Neural crest cell (in vitro differentiated cells): ENCODE data around the gene MAZ. TPM values are rescaled to one million over a fixed set of nuclear protein-coding genes. Genes with fewer than 3 reads are reported as not detected.

Experiments used
- DNase-seq: peaks from one replicate; pipeline ENCODE4 v3.0.0; 2021; ENCODE audit warnings: low read depth, mixed read lengths, low spot score
- H3K27ac Mint-ChIP-seq: one replicate; pipeline ENCODE4 v1.8.0; 2021; ENCODE audit warnings: mild to moderate bottlenecking, mixed read lengths; ENCODE audit not compliant: unreplicated experiment
- H3K27me3 Mint-ChIP-seq: 2 replicates; pipeline ENCODE4 v1.8.0; 2021; ENCODE audit warnings: low read depth, mild to moderate bottlenecking, mixed read lengths
- H3K36me3 Mint-ChIP-seq: 2 replicates; pipeline ENCODE4 v1.8.0; 2021; ENCODE audit warnings: low read depth, mild to moderate bottlenecking, mixed read lengths
- H3K4me1 Mint-ChIP-seq: 2 replicates; pipeline ENCODE4 v1.8.0; 2021; ENCODE audit warnings: mixed read lengths
- H3K4me3 Mint-ChIP-seq: one replicate; pipeline ENCODE4 v1.8.0; 2021; ENCODE audit warnings: mild to moderate bottlenecking, mixed read lengths
- H3K9me3 Mint-ChIP-seq: 2 replicates; pipeline ENCODE4 v1.8.0; 2021; ENCODE audit warnings: mixed read lengths
- total RNA-seq: library from RNA; stranded (reverse); gene quantifications from 2 replicates; pipeline ENCODE4 v1.2.1, GENCODE V29; 2021
- TF ChIP-seq, protein P1 (sequence below): fragments of 200-600 bp; sonication (generic); conservative IDR thresholded peaks from 2 replicates; pipeline ENCODE4 v1.5.0; 2021; ENCODE audit warnings: antibody characterized with exemption, mild to moderate bottlenecking

The MAZ gene
- total RNA-seq, 1 donor from 2014 or later = 635 TPM

DNA sequence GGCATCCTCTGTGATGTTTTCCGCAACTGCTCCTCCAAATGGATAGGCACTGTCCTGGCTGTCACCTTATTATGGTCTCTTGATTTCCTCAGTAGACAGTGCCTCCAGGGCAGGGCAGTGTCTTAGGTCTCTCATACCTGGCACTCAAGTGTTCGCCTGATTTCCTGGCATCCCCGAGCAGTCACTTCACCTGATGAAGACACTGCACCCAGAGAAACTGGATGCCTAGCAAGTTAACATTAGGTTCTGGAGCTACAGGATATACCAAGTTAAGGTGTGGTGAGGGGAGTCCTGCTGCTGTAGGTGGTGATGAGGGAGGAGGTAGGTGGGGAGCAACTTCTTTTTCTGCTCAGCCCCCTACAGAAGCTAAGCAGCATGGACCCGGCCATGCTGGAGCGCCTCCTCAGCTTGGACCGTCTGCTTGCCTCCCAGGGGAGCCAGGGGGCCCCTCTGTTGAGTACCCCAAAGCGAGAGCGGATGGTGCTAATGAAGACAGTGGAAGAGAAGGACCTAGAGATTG is 3.9 kb upstream of the MAZ start:
- DNase-seq = no peak
- TF ChIP-seq, protein P1, sequence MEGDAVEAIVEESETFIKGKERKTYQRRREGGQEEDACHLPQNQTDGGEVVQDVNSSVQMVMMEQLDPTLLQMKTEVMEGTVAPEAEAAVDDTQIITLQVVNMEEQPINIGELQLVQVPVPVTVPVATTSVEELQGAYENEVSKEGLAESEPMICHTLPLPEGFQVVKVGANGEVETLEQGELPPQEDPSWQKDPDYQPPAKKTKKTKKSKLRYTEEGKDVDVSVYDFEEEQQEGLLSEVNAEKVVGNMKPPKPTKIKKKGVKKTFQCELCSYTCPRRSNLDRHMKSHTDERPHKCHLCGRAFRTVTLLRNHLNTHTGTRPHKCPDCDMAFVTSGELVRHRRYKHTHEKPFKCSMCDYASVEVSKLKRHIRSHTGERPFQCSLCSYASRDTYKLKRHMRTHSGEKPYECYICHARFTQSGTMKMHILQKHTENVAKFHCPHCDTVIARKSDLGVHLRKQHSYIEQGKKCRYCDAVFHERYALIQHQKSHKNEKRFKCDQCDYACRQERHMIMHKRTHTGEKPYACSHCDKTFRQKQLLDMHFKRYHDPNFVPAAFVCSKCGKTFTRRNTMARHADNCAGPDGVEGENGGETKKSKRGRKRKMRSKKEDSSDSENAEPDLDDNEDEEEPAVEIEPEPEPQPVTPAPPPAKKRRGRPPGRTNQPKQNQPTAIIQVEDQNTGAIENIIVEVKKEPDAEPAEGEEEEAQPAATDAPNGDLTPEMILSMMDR = no peak
- H3K27ac Mint-ChIP-seq = no peak overlapping the region
- H3K9me3 Mint-ChIP-seq = no peaks in the 10 kb centered on the region
- peaks cover 19% of the 10 kb centered on the region for H3K36me3 Mint-ChIP-seq
- peaks cover 15% of the 10 kb centered on the region for H3K4me1 Mint-ChIP-seq
- peaks cover 9% of the 10 kb centered on the region for H3K27me3 Mint-ChIP-seq
- peak overlapping the region; percentile 77 for H3K4me3 Mint-ChIP-seq

GRCh38 chr16:29804020-29804419 is 2.3 kb upstream of the MAZ start:
- TF ChIP-seq, protein P1 = no peak
- H3K4me1 Mint-ChIP-seq = peaks cover 30% of the 10 kb centered on the region
- H3K27ac Mint-ChIP-seq = no peak overlapping the region
- H3K36me3 Mint-ChIP-seq = peaks cover 21% of the 10 kb centered on the region
- peak overlapping the region; percentile 84 for H3K4me3 Mint-ChIP-seq
- DNase-seq = no peak
- H3K27me3 Mint-ChIP-seq = peaks cover 16% of the 10 kb centered on the region
- H3K9me3 Mint-ChIP-seq = no peaks in the 10 kb centered on the region

GRCh38 chr16:29804455-29805231 is 1.7 kb upstream of the MAZ start:
- Mint-ChIP-seq H3K9me3 (no peaks in the 10 kb centered on the region), H3K27ac (peak overlapping the region; percentile 100), H3K36me3 (peaks cover 21% of the 10 kb centered on the region), H3K4me1 (peaks cover 33% of the 10 kb centered on the region), H3K27me3 (peaks cover 16% of the 10 kb centered on the region), H3K4me3 (peak overlapping the region; percentile 94)
- DNase-seq = no peak
- TF ChIP-seq, protein P1 = no peak

DNA sequence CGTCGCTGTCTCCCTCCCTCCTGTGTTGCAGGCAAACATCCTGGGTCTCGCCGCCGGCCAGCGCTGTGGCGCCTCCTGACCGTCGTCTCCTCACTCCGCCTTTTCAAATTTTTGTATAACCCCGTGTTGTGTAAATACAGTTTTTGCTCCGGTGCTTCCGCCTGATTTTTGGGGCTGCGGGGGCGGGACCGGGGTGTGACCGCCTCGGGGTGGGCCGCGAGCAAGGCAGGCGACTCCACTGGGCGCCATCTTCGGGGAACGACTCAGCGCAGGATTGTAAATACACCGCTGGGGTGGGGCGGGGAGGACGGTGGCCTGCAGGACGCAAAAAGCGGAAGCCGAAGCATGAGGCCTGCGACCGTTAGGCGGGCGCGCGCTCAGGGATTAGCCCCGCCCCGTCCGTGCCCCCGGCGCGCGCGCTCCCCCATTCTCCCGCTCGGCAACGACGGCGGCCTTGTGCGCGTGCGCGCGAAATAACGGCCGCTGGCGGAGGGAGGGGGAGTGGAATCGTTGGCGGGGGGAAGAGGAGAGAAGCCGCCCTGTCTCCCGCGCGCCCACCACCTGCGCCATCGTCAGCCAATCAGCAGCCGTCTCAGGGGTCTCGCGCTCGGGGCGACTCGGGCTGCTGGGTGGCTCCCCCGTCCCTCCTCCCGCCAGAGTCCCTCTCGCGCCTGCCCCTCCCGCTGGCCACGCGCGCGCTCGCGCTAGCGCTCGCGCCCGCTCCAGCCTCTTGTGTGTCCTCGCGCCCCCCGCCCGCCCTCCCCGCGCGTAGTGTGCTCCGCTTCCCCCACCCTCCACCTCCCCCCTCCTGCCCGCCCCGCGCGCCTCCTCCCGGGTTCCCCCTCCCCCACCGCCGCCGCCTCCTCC is 864 bp upstream of the MAZ start:
- DNase-seq = peak; percentile 96
- H3K27me3 Mint-ChIP-seq = peaks cover 18% of the 10 kb centered on the region
- no peaks in the 10 kb centered on the region for H3K9me3 Mint-ChIP-seq
- peak overlapping the region; percentile 100 for H3K27ac Mint-ChIP-seq
- H3K36me3 Mint-ChIP-seq = peaks cover 25% of the 10 kb centered on the region
- H3K4me1 Mint-ChIP-seq = peaks cover 39% of the 10 kb centered on the region
- H3K4me3 Mint-ChIP-seq = peak overlapping the region; percentile 94
- TF ChIP-seq, protein P1 = peak; percentile 26

DNA sequence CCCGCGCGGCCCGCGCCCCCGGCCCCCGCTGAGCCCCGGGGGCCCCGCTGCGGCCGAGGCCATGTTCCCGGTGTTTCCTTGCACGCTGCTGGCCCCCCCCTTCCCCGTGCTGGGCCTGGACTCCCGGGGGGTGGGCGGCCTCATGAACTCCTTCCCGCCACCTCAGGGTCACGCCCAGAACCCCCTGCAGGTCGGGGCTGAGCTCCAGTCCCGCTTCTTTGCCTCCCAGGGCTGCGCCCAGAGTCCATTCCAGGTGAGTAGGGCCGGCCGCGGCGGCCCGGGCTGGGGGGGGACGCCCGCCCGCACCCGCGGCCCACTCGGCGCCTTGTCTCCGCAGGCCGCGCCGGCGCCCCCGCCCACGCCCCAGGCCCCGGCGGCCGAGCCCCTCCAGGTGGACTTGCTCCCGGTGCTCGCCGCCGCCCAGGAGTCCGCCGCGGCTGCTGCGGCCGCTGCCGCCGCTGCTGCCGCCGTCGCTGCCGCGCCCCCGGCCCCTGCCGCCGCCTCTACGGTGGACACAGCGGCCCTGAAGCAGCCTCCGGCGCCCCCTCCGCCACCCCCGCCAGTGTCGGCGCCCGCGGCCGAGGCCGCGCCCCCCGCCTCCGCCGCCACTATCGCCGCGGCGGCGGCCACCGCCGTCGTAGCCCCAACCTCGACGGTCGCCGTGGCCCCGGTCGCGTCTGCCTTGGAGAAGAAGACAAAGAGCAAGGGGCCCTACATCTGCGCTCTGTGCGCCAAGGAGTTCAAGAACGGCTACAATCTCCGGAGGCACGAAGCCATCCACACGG is 504 bp downstream of the MAZ start:
- no peaks in the 10 kb centered on the region for H3K9me3 Mint-ChIP-seq
- DNase-seq = peak; percentile 49
- peaks cover 17% of the 10 kb centered on the region for H3K36me3 Mint-ChIP-seq
- peak overlapping the region; percentile 91 for H3K4me3 Mint-ChIP-seq
- H3K4me1 Mint-ChIP-seq = peaks cover 53% of the 10 kb centered on the region
- TF ChIP-seq, protein P1 = no peak
- peaks cover 25% of the 10 kb centered on the region for H3K27me3 Mint-ChIP-seq
- H3K27ac Mint-ChIP-seq = no peak overlapping the region
